Skin of body (tissue), 2 donors: Measurements from ENCODE around the gene EPHA4. TPM values are rescaled to one million over a fixed set of nuclear protein-coding genes. Genes with fewer than 3 reads are reported as not detected.
A peak's percentile ranks its signal among the peaks of the same experiment; 100 is the strongest.

Experiments
- DNase-seq: peaks from one replicate; lab custom pipeline; 2025; lab: John Stamatoyannopoulos, UW
- total RNA-seq: library from RNA; depleted of rRNA; stranded (reverse); fragments of >200 nt; gene quantifications from one replicate; pipeline ENCODE4 v1.2.3, GENCODE V29; 2014

EPHA4 gene
- total RNA-seq: 51.2 TPM

DNA sequence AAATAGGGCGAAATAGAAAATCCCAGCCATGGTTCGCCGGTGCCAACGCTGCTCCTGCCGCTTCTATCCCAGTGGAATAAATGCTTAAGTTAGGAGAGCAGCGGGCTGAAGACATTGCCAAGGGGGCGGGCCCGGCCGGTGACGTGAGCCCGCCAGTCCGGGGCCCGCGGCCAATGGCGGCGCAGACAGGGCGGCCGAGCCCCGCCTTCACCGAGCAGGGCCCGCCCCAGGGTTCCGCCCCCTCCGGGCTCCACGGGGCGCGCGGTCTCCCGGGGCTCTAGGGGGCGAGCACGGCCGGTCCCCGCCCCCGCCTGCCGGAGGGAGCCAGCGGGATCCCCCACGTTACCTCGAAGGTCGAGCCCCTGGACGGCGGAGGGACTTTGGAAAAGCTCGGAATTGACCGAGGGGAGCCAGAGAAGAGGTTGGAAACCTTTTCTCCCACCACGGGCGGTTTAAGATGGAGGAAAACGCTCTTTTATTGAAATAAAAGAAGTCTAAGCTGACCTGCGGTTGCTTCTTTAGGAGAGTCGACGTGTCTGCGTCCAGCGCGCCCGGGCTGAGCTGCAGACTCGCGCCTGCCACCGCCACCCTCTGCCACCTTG, at the start of gene EPHA4:
TSS of gene EPHA4 (minus strand) at position 86 of the 602 bp plus-strand sequence. CDS start at position 30, 56 bp downstream.
- DNase-seq: peak; percentile 88

DNA sequence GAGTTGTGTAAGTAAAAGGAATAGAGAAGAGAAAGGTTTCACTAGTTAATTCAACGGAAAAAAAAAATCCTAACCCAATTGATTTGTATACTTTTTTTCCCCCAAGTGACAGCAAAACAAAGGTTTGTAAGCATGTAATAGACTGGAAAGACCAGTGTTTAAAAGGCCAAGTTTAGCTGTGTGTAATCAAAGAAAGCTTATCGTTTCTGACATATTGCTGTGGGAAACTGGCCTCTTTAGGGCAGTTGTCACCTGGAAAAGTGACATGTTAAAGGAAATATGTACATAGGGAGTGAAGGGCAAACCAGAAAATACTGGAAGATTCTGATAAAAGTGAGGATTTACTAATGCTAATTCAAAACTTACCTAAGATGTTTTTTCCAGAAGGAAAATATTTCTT, 45.9 kb upstream of the EPHA4 start:
- no peak for DNase-seq

DNA sequence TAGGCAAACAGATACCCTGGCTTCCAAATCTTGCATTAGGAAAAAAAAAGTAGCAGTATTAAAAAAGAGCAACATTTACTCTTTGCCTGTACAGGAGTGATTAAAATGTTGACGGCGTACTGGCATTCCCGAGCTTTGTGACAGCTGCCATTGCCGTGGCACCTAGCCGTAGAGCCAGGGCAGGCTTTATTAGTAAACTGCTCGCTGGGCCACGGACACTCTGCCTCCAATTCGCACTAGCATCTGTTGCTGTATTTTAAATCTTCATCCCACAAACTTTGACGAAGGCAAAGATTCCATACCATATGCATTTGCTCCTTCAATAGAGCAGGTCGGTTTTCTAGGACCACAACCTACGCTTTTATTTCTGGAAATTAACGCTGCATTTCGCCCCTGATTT, 44.5 kb upstream of the EPHA4 start:
- no peak for DNase-seq

DNA sequence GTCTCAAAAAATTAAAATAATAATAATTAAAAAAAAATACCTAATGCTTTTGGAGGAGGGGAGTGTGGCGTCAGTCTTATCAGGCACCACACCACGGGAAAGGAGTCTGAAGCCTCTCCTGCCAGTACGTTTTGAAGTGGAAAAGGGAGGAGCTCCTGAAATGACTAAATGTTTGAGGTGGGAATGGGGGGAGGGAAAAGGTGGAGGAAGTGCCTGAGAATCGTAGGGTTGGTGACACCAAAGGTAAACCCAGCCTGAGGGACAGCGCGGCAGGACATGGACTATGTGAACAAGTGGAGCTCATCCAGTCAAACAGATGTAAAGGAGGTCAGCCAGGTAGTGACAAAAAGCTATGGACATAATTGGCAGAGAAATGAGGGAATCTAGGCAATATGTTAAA, 42.2 kb upstream of the EPHA4 start:
- DNase-seq: no peak

DNA sequence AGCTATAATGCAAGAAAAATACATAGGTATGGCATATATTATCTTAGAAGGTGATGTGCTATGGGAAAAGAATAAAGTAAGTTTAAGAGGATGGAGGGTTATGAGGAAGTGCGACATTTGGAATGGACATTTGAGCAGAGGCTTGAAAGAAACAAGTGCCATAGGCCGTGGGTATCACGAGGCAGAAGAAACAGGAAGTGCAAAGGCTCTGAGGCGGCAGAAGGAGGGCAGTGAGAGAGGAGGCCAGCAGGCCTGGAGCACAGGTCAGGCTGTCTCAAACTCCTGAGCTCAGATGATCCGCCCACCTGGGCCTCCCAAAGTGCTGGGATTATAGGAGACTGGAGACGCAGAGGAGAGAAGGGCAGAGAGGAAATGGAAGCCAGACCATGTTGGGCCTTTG, 40.7 kb upstream of the EPHA4 start:
- DNase-seq: no peak

DNA sequence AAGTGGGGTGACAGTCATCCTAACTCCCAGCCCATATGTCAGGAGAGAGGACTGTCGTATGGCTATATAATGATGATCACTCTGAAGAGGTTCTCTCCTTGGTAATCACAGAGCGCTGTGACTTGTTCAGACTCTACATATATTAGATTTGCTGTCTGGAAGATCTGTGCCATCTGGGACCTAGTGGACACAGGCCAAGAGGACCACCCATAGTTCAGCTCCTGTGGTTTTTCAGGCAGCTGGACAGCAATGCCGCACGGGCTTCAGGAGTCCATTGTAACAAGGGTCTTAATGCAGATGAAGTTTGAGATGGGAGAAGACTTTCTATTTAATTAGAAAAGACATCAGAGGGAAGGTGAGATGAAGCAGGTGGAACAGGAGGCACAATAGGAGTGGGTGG, 40.1 kb upstream of the EPHA4 start:
- no peak for DNase-seq

DNA sequence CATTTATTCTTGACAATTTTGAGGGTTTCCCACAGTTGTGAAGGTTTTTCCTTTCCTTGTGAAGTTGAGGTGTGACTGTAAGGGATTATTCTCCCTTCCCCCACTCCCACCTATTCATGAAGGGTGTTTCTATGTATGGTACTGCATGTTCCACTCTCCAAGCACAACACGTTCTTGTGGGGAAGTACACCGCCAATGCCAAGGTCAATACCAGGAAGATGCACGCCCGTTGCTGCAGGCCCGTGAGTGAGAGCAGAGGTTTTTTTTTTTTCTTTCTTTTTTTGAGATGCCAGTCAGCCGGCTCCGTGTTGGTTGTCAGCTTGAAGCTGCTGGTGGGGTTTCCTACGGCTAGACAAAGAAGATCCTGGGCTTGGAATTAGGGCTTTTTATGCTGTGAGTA, 38.6 kb upstream of the EPHA4 start:
- DNase-seq: no peak

GRCh38 chr2:221610255-221610654, 38.2 kb upstream of the EPHA4 start:
- DNase-seq: no peak

DNA sequence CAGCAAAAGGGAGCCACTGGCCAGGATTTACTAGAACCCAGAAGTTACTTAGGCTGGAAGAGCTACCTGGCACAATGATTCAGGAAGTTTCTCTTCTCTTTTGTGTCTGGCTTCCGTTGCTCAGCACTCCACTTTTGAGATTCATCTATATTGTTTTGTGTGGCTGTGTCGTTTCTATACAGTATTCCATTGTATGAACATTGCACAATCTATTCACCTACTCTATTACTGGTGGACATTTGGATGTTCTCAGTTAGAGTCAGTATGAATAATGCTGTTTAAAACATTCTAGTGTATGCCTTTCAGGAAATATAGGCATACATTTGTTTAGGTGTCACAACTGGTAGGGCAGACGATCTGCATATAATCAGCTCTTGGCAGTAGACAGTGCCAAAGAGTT, 36.3 kb upstream of the EPHA4 start:
- no peak for DNase-seq

GRCh38 chr2:221606424-221606823, 34.3 kb upstream of the EPHA4 start:
- DNase-seq: no peak

DNA sequence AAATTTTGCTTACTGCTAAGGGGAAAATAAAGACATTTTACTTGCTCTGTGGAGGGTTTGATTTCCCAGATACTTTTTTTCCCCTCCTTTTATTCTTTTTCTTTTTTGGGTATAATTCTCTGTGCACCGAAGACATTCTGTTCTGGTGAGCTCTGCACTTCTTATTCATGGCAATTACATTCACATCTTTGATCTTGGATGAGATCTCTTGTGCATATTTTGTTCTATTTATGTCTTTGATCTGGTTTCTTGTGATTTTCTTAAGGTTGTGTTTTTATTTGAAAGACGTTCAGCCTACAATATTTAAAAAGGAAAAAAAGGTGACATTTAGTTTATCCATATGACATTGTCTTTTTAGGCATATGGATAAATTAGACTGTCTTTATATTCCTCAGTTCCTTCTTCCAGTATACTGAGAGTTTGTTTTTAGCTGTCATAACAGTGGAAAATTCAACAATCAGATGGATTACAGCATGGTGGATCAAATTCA, 33.7 kb upstream of the EPHA4 start:
- DNase-seq: no peak

- no peak for DNase-seq
Measured at GRCh38 chr2:221602938-221603337, 30.8 kb upstream of the EPHA4 start.

GRCh38 chr2:221601376-221601775, 29.3 kb upstream of the EPHA4 start:
- no peak for DNase-seq

DNA sequence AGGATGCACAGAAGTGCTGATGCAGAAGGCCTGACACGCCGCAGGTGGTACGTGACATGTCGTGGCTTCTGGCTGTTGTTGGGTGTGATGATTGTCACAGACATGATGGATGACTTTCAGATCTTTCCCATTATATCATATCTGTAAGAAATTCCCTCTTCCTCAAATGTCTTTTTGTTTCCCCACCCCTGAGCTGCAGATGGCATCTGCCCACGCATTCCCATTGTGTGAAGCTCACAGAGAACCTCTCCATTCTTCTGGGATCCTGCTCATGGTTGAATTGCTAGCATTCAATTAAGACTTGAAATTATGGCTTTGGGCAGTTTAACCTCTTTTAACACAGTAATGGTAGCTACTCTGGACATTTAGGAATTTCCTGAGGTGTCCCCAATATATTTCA, 28.3 kb upstream of the EPHA4 start:
- DNase-seq: no peak

- DNase-seq: peak; percentile 33
Measured at GRCh38 chr2:221596192-221596591, 24.1 kb upstream of the EPHA4 start.

DNA sequence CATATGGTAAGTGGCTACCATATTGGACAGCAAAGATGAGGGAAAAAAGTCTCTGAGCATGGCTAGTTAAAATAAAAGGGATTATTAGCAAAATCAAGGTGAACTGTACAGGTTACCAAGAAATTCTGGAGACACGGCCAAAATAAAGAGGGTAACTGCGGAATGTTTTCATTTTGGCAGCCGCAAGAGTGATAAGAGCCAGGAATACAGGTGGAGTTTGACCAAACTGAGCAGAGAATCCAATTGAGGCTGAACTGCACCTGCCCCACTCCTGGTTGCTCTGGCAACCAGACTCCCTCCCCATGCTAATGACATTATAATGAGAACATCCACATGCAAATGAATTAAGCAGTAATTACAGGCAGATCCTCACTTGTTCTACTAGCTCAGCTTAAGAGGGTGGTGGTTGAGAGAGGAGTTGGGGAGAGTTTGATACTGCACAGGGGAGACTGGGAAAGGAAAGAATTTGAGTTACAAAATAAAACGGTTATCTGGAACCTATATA, 18.8 kb upstream of the EPHA4 start:
- no peak for DNase-seq

- no peak for DNase-seq
Measured at GRCh38 chr2:221589696-221590095, 17.6 kb upstream of the EPHA4 start.

DNA sequence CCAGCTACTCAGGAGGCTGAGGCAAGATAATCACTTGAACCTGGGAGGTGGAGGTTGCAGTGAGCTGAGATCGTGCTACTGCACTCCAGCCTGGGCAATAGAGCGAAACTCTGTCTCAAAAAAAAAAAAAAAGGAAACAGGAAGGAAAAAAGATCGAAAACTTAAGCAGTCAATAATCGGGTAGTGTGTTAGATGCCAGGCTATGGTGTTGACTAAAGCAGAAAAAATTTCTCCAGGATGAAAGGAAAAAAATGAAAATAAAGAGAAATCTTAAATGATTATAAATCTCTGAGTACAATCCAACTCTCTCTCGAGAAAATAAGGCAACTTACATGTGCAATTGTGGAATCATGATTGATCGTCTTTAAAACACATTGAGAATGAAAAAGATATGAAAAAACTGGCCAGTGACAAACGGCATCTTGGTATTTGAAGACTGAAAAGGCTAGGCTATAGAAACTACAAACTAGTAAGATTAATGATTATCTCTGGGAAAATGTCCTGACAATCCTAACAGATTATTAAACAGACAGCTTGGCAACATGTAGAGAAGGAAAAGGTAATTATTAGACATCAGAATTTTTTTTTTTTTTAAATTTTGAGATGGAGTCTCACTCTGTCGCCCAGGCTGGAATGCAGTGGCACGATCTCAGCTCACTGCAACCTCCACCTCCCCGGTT, 16.3 kb upstream of the EPHA4 start:
- DNase-seq: no peak

- no peak for DNase-seq
Measured at GRCh38 chr2:221581986-221582385, 9.9 kb upstream of the EPHA4 start.

DNA sequence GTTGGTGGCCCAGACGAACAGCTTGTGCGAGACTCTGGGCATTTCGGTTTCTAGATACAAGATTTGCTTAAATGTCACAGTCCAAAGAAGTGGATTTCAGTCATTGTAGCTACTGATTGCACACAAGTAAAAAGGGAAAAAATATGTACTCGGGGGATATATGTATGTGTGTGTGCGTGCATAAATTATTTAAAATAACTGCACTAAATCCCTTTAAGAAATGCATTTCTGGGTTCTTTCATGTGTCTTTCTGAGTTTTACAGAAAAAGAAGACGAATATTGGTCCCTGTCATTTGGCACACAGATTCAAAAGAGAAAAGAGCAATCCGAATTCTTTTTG, 2.1 kb upstream of the EPHA4 start:
- DNase-seq: no peak

DNA sequence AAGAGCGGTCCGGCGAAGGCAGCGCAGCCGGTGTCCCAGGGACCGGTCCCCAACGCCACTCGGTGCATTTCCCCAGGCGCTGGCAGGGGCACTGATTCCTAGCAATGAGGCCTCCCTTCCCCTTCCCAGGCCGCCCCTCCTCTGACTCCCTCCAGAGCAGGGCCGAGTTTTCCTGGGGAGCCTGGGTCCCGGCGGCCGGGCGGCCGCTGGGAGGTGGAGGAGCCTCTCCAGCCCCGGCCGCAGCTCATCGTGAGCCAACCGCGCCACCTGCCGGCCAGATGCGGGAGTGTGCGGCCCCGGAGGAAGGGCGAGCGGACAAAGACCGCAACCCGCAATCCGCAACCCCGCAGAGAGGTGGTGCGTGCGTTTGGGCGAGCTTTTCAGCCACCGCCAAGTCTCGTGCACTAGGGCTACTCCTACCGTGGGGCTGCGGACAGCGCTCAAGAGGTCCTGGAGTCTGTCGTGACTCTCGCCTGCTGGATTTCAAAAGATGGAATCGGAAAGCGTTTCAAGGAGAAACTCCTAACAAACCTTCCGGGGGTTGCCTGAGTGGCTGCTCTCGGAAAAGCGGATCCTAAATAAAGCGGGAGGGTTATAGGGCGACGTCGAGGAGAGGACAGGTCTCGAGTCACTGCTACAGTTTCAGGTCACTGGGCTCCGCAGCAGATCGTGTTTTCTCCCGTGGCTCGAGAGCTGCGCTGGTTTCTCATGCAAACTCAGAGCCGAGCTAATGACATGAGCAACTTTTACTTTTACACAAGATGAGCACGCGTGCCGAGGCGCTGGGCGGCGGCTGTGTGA, 1.5 kb upstream of the EPHA4 start:
- peak; percentile 71 for DNase-seq

GRCh38 chr2:221572821-221573429, 821 bp upstream of the EPHA4 start:
- DNase-seq: peak; percentile 57
